Activated gamma-delta T cell treated with anti-CD3 and anti-CD28 coated beads, Interleukin-2, amount 50 U/mL, for 16 hours (primary cell): ENCODE results near the gene S100A1.
"Not testable (repeated sequence)": the region's sequence is repeated elsewhere in the genome, so short reads cannot be mapped to it uniquely, and the experiment has no call there.

ENCODE experiments used
- DNase-seq: peaks from one replicate; pipeline ENCODE4 v3.0.0-alpha.2; 2020; ENCODE audit warnings: low read depth

The S100A1 gene

DNA sequence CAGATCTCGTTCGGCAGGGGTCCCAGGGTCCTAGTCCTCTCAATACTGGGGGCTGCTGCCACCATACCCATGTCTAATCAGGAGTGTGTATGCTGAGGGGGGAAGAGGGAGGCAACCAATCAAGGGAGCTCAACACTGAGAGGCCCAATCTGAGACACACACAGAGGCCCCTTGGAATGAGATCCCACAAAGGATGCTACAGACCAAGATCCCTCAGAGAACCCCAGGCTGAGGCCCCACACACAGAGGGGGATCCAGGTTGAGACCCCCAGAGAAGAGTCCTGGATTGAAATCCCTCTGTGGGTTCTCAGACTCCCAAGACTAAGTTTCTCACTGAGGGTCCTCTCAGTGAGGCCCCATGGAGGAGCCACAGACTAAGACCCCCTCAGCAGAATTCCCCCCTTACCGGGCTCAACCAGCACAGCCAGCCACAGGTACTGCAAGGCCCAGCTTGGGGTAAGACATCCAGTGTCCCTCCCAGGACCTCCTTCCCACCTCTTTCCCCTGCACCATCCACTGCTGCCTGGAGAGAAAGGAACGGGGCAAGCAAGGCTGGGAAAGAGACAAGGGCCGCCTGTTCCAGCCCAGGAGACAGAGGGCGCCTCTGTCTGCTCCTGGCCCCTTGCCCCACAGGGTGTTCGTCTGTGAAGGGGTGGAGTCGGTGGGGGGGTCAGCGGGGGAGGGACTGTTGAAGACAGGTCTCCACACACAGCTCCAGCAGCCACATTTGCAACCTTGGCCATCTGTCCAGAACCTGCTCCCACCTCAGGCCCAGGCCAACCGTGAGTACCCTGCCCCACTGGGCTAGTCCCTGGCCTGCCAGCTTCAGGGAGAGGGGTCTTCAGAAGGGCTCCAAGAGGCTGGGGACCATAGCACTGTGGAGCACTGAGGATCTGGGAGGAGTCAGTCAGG lies at the start of gene S100A1:
TSS of gene S100A1 (plus strand) at position 720 of the 912 bp plus-strand sequence. CDS start 2,088 bp downstream, outside the sequence.
- no peak for DNase-seq

DNA sequence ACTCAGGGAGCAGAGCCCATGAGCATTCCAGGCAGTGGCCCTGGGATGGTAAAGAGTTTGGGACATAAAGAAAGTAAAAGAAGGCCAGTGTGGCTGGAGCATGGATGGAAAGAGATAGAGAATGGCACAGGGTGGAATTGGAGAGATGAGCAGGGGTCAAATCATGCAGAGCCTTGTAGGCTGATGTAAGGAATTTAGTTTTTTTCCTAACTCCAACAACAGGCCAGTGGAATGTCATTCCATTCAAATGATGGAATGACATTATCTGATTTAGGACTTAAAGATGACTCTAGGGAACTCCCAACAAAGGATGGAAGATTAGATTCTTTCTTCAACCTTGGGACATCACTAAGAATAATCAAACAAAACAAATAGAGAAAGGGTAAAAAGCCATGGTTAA lies 49.7 kb upstream of the S100A1 start:
- DNase-seq, result no peak

GRCh38 chr1:153578936-153579335 lies 49.3 kb upstream of the S100A1 start:
- DNase-seq, result no peak

DNA sequence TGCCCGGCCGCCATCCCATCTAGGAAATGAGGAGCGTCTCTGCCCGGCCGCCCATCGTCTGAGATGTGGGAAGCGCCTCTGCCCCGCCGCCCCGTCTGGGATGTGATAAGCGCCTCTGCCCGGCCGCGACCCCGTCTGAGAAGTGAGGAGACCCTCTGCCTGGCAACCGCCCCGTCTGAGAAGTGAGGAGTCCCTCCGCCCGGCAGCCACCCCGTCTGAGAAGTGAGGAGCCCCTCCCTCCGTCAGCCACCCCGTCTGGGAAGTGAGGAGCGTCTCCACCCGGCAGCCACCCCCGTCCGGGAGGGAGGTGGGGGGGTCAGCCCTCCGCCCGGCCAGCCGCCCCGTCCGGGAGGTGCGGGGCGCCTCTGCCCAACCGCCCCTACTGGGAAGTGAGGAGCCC lies 45.4 kb upstream of the S100A1 start:
- not testable (repeated sequence) for DNase-seq

DNA sequence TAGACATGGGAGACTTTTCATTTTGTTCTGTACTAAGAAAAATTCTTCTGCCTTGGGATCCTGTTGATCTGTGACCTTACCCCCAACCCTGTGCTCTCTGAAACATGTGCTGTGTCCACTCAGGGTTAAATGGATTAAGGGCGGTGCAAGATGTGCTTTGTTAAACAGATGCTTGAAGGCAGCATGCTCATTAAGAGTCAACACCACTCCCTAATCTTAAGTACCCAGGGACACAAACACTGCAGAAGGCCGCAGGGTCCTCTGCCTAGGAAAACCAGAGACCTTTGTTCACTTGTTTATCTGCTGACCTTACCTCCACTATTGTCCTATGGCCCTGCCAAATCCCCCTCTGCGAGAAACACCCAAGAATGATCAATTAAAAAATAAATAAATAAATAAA lies 44.7 kb upstream of the S100A1 start:
- not testable (repeated sequence) for DNase-seq

- DNase-seq, result no peak
Measured at GRCh38 chr1:153583976-153584375, 44.3 kb upstream of the S100A1 start.

GRCh38 chr1:153585006-153585405 lies 43.2 kb upstream of the S100A1 start:
- no peak for DNase-seq

- DNase-seq, result no peak
Measured at GRCh38 chr1:153586347-153586746, 41.9 kb upstream of the S100A1 start.

- DNase-seq, result no peak
Measured at GRCh38 chr1:153587314-153587713, 40.9 kb upstream of the S100A1 start.

DNA sequence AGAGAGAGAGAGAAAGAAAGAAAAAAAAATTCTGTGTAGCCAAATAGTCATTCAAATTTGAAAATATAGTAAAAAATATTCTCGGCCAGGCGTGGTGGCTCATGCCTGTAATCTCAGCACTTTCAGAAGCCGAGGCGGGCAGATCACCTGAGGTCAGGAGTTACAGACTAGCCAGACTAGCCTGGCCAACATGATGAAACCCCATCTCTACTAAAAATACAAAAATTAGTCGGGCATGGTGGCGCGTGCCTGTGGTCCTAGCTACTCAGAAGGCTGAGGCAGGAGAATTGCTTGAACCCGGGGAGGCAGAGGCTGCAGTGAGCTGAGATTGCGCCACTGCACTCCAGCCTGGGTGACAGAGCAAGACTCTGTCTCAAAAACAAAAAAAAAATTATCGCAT lies 40.2 kb upstream of the S100A1 start:
- not testable (repeated sequence) for DNase-seq

GRCh38 chr1:153588482-153588881 lies 39.8 kb upstream of the S100A1 start:
- DNase-seq, result no peak

GRCh38 chr1:153592748-153593147 lies 35.5 kb upstream of the S100A1 start:
- no peak for DNase-seq

DNA sequence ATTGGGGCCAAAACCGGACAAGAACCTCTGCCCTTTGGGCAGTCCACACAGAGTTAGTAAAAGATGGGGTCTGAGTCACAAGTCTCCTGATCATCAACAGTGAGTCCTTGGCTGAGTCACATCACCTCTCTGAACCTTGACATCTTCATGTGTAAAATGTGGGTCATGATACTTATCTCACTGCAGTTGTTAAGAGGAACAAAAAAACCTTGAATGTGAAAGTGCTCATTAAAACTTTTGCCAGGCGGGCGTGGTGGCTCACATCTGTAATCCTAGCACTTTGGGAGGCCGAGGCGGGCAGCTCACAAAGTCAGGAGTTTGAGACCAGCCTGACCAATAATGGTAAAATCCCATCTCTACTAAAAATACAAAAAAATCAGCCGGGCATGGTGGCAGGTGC lies 31.0 kb upstream of the S100A1 start:
- no peak for DNase-seq

- no peak for DNase-seq
Measured at GRCh38 chr1:153598309-153599172, 29.7 kb upstream of the S100A1 start.

- DNase-seq, result no peak
Measured at GRCh38 chr1:153599847-153600246, 28.4 kb upstream of the S100A1 start.

GRCh38 chr1:153602749-153603148 lies 25.5 kb upstream of the S100A1 start:
- DNase-seq, result no peak

DNA sequence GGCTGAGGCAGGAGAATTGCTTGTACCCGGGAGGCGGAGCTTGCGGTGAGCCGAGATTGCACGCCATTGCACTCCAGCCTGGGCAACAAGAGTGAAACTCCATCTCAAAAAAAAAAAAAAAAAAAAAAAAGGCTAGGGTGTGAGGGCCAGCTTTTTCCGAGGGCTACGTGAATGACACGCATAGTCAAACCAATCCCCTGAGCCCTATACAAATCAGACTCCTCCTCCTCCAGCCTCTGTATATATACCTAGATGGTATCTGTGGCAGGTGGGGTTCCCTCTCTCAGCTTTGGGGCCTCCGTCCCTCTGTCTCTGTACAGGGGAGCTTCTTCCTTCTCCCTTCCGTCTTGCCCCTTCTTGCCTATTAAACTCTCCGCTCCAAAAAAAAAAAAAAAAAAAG lies 22.0 kb upstream of the S100A1 start:
- DNase-seq, result no peak

DNA sequence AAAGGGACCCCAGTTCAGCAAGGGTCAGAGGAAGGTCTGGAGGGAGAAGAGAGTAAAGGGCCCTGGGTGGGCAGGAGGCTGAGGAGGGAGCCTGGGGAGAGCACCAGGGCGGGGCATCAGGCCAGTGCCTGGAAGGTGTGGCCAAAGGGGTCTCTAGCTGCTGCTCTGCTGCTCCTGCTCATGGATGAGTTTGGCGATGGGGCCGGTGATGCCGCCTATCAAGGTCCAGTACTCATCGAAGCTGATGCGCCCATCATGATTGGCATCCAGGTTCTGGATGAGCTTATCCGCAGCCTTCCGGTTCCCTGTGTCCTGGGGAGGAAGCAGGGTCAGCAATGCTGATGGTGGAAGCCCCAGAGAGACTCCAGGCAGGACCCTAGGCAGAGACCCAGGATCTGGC lies 20.9 kb upstream of the S100A1 start:
- DNase-seq, result no peak

DNA sequence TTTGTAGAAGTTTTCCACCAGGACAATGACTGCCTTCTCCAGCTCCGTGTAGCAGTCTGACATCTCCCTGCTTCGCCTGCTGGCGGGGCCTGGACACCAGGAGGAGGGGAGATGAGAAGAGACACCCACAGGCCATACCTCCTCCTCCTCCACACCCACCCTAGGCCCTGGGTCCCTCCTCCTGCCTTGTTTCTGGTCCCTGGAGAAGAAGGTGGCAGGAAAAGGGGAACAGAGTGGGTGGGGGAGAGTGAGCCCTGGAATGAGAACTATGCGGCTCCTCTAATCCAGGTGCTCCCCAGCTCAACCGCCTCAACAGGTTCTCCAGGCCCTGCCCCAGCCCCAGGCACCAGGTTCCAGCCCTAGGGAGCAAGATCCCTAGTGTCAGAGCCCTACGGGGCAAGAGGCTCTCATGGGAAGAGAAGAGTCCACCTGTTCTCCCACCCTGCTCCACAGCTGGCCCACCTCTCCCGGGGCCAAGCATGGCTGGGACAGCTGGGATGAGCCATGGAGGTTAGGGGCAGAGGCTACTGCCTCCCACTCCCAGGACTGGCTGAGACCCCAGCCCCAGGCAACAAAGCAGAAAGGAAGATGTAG lies 20.0 kb upstream of the S100A1 start:
- DNase-seq, result no peak

- DNase-seq, result no peak
Measured at GRCh38 chr1:153608742-153609584, 19.3 kb upstream of the S100A1 start.

GRCh38 chr1:153609585-153609907 lies 18.7 kb upstream of the S100A1 start:
- no peak for DNase-seq

- DNase-seq, result no peak
Measured at GRCh38 chr1:153610334-153610733, 17.9 kb upstream of the S100A1 start.
